NCI-H1092 (cell line): Measurements from ENCODE around the gene TPCN1.
A peak's percentile ranks its signal among the peaks of the same experiment; 100 is the strongest.

Experiments
- DNase-seq: peaks from one replicate; lab custom pipeline; 2025; lab: John Stamatoyannopoulos, UW

The TPCN1 gene

GRCh38 chr12:113287146-113287898 lies 66.1 kb downstream of the TPCN1 start:
- no peak for DNase-seq

- DNase-seq, result no peak
These were observed 66.6 kb downstream of the TPCN1 start for GRCh38 chr12:113287899-113288282.

DNA sequence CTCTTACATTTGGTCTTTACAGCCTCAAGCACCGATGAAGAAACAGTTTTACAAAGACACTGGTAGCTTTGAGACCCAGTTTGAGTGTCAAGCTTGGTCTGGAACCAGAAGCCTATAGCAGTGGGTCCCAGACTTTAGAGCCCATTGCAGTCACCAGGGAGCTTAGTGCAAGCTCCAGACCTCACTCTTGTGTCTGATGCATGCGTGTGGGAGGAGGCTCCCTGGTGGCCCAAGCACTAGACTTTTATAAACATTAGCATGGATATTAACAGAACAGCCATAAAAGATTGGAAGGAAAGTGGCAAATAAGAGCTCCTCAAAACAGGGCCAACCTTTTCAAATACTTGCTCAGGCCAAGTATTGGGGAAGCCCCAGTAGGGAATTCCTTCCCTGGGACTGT lies 68.1 kb downstream of the TPCN1 start:
- no peak for DNase-seq

DNA sequence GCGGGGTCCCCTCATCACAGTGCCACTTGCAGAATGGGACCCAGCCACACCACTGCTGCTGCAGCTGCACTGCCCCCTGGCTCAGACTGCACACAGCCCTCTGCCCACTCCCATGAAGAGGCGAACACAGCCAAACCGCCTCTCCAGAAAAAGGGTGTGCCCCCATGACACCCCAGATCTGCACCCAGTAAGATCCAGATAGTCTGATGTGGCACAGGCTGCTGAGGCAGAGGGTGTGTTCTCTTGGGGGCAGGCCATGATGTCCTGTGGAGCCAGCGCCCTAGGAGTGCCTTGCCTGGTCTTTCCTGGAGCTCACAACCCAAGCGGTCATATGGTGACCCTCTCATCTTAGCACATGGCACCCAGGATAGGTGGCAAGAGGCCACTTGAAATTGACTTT lies 69.2 kb downstream of the TPCN1 start:
- DNase-seq, result no peak

GRCh38 chr12:113291586-113291985 lies 70.3 kb downstream of the TPCN1 start:
- DNase-seq, result no peak

DNA sequence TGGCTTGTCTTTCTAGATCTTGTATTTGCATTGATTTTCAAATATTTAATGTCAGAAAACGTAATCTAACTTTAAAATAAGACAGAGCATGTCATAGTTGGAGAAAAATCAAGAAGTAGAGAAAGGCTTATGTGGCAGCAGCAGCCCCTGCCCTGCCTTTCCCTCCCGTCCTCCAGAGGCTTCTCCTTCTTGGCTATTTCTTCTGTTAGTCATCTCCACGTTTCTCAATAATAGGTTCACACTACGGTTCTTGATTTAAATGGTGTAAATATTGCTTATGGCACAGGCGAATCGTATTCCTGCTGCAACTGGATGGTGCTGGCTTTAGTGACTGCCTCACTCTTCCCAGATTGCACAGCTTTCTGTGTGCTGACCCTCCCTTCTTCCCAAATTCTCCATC lies 70.8 kb downstream of the TPCN1 start:
- no peak for DNase-seq

DNA sequence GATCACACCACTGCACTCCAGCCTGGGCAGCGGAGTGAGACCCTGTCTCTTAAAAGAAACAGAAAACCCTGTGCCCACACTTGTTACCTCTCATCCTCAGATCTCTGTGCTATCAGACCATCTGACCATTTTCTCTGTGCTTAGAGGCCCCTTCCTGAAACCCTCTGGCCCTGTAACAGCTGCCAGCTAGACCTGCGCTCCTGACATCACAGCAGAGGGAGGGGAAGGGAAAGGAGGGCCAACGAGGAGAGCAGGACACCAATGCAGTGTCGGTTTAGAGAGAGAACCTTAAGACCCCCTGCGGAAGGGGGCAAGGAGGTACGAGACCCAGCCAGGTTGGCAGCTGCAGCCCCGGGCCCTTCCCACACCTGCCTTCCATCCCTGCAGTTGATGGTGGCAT lies 71.3 kb downstream of the TPCN1 start:
- no peak for DNase-seq

GRCh38 chr12:113293100-113293499 lies 71.8 kb downstream of the TPCN1 start:
- DNase-seq, result no peak

DNA sequence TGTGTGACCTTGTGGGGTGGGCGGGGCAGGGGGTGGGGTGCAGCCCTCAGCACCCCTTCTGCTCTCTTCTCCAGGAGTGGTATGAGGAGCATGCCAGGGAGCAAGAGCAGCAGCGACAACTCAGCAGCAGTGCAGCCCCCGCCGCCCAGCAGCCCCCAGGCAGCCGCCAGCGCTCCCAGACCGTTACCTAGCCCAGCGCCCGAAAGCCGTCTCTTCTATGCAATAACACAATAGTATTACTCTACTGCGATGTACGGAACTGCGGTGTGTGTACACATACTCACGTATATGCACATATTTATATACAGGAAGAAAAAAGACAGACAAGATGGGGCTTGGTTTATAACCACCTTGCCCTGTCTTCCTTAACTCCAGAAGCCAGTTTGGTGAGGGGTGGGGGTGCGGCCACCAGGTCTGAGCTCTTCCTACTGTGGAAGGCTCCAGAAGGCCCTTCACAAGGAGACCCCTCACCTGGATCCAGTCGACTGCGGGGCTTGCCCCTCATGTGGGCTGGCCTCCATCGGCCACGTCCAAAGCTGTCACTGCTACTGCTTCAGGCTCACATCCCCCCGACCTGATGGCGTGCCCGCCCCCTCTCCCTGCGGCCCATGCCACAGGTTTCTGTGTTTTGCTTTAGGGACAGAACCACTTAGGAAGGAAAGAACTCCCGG lies 74.8 kb downstream of the TPCN1 start:
- no peak for DNase-seq

DNA sequence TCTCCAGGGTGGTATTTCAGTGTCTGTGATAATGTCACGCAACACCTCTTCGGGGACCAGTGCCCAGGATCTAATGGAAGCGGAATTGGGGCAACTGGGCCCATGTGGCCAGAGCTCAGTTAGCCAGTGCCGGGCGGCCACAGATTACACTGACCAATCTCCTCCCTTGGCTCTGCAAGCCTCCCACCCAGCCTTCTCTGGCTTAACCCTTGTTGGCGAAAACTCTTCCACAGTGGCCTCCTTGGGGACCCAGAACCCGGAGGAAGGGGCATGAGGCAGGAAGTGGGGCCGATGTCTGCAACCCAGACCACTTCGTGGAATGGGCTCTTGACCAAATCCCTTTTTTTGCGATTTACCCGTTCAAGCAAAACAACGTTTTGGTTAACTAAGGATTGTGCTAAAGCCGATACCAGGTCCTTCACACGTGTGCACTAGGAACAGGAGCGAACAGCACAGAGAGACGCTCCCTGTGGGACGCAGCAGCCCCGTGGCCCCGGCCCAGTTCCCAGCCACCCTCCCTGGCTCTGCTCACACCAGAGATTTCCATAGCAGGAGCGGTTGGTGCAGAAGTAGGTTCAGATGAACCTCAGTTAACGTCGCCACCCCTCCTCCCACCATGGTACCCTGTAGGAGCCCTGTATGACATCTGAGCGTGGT lies 75.4 kb downstream of the TPCN1 start:
- DNase-seq, result no peak

DNA sequence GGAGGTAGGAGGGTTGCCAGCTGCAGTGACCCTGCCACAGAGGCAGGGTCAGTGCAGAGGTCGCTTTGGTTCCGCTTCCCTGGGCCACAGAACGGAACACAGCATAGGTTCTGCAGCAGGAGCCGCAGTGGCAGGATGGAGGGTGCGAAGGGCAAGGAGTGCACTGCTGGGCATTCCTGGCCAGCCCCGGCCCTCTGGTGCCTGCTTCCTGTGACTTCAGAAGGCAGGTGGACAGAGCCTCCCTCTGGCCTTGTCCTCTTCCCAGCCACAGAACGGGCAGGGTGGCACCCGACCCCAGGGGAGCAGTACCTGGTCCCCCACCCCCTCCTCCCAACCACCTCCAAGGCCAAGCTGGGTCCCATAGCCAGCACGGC lies 75.9 kb downstream of the TPCN1 start:
- DNase-seq, result no peak

DNA sequence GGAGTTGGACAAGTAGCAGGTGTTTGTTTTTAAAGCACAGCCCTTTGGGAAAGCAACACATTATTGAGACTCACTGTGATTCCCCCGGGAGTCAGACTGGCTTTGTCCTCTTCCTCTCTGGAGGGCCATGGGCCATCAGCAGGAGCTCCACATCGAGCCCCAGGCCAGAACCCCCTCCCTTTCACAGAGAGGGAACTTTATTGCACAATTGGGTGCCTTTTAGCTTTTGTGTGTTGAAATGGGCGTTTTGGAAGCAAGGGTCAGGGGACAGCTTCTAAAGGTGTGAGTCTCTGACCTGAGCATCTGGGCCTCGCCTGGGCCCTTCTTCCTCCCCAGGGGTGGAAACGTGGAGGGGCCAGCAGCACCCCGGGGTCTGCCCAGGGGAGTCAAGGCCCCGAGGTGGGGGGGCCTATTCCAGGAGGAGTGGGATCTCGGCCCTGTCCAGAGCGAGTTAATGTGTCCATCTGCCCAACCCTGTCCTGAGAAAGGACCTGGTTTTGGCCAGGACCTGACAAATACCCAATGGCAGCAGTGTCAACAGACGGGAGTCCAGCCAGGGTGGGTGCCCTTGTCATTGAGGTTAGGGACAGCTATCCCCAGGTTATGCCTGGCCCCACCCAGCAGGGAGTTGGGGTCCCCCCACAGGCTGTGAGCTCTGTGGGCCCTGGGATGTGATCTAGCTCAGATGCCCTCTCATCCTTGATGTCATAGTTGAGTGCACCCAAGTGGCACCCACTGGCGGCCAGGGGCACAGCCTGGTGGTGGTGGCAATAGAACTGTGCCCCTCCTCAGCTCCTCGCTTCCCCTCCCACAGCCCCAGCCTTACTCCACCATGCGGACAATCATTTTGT lies 76.6 kb downstream of the TPCN1 start:
- no peak for DNase-seq

DNA sequence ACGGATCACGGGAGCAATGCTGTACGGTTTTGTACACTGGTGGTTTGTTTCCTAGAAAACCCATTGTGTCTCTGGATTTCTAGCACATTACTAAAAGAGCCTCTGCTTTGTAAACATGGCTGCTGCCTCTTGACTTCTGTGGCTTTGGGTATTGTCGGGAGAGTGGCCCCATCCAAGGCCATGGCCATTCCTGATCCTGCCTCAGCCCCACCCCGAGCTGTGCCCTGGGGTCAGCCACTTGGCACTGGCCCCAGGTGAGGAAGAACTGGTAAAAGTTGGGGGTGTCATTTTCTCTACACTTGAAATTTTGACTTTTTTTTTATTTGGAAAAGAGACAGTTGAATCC lies 77.2 kb downstream of the TPCN1 start:
- DNase-seq, result no peak

GRCh38 chr12:113298861-113299545 lies 77.7 kb downstream of the TPCN1 start:
- peak; percentile 44 for DNase-seq

- no peak for DNase-seq
These were observed 78.5 kb downstream of the TPCN1 start for GRCh38 chr12:113299619-113300237.

- no peak for DNase-seq
These were observed 80.5 kb downstream of the TPCN1 start for GRCh38 chr12:113301811-113302210.

GRCh38 chr12:113302466-113302865 lies 81.2 kb downstream of the TPCN1 start:
- no peak for DNase-seq

DNA sequence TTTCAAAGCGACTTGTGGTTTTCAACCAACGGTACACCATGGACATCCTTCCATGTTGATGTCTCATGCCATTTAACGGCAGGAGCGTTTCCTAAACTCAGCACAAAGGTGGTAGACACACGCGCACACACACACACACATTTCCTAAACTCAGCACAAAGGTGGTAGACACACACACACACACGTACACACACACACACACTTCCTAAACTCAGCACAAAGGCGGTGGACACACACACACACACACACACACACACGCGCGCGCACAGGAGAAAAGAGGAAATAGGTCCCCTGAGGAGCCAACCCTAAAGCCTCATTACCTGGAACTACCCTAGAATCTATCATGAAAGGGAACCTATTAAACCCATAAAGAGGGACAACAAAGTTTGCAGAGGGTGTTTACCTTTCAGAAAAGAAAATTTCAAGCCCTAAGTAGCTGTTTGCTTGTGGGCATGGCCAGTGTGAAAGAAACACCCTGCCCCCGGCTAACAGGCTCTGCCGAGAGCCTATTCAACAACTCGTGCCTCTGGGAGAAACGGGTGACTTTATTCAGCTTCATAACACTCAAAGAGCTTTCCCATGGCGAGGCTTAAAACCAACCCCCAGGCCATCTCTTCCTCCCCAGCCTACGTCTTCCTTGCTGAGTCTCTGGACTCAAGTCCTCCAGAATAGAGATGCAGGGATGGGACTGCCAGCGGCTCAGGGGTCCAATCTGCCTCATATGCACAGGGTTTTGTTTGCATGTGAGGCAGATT lies 81.8 kb downstream of the TPCN1 start:
- no peak for DNase-seq

DNA sequence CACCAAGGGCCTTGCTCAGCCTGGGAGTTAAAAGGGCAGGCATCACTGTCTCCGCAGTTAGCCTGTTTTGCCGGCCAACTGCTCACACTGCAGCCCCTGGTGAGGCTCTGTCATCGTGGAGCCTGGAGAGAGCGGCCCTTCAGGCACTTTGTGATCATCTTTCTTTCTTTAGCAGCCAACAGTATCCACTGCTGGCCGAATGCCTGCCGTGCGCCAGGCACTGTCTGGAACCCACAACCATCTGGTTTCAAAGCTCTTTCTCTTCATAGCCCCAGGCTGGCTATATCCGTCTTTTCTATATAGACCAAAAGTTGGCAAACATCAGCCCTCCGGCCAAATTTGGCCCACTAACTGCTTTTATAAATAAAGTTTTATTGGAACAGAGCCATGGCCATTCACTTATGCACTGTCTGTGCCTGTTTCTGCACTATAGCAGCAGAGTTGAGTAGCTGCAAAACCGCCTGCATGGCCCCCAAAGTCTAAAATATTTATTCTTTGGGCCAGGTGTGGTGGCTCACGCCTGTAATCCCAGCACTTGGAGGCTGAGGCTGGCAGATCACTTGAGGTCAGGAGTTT lies 84.1 kb downstream of the TPCN1 start:
- DNase-seq, result no peak

DNA sequence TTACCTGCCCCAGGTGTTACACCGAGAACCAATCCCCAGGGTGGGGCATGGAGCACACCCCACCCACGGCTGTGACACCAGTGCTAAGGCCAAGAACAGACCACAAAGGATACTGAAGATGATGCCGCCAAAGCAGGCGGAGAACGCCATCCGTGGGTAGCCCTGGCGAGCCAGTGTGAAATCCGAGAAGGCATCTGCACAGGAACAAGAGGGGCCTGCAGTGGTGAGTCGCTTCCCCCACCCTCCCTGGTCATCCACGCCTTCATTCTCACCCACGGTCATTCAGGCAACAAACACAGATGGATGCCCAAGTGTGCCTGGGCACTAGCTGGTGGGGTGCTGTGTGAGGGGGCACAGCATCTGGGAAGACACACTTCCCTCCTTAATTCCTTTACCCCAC lies 85.1 kb downstream of the TPCN1 start:
- no peak for DNase-seq
